ENCODE results near the gene RHBDF1.

Gene RHBDF1

DNA sequence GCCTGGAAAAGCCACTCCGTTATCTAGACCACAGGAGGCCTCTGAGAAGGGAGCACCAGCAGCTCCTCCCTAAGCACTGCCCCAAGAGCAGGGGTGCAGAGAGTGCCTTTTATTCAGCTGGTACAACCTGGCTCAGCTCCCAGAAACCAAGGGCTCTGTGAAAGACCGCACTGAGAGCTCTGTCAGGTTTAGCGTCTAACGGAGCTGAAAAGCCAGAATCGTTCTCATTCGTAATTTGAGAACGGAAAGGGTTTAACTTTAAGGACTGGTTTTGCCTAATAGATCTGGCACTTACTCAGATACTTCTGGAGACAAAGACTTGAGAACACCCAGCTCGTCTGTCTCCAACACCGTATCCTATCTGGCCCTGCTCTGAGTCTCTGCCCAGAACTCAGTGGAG lies 19.1 kb upstream of the RHBDF1 start:
- no peak for DNase-seq

GRCh38 chr16:89391-90302 lies 17.2 kb upstream of the RHBDF1 start:
- no peak for DNase-seq

DNA sequence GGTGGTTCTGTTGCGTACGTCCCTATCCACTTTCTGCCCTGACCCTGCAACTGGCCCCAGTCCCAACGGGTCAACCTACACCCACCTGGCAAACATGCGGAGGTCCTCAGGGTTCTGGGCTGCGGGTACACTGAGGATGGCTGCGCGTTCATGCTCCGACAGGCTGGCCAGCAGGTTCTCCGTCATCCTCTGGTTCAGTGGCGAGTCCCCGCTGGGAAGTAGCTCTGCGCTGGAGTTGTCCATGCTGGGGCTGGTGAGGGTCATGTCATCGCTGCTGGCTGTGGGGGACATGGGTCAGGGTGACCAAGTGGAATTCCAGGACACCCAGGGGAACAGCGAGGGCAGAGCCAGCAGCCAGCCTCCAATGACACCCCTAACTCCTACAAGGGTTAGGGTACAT lies 16.2 kb upstream of the RHBDF1 start:
- DNase-seq, result no peak

DNA sequence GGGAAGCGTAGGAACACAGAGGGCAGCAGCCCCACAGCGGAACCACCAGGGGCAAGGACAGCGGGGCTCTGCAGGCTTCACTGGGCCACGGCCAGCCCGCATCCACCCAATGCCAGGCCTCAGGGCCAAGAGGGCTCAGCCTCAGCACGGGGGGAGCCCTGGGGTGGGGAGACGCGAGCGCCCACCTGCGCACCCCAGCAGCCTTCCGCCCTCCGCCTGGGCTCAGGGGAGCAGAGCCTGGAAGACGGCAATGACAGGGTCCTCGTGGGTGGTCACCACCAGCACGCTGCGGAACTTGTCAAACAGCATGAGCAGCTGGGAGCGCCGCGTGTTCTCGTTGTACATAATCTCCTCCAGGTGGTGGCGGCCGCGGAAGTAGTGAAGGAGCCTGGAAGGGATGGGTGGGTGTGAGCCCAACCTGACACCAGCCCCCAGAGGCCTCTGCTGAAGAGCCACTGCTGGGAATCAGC lies 14.1 kb upstream of the RHBDF1 start:
- DNase-seq, result no peak

GRCh38 chr16:85865-86264 lies 13.4 kb upstream of the RHBDF1 start:
- no peak for DNase-seq

DNA sequence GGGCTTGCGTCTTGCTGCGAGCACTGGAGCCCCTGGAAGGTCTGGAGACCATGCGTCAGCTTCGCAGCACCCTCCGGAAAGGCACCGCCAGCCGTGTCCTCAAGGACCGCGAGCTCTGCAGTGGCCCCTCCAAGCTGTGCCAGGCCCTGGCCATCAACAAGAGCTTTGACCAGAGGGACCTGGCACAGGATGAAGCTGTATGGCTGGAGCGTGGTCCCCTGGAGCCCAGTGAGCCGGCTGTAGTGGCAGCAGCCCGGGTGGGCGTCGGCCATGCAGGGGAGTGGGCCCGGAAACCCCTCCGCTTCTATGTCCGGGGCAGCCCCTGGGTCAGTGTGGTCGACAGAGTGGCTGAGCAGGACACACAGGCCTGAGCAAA lies 13.0 kb upstream of the RHBDF1 start:
- no peak for DNase-seq

DNA sequence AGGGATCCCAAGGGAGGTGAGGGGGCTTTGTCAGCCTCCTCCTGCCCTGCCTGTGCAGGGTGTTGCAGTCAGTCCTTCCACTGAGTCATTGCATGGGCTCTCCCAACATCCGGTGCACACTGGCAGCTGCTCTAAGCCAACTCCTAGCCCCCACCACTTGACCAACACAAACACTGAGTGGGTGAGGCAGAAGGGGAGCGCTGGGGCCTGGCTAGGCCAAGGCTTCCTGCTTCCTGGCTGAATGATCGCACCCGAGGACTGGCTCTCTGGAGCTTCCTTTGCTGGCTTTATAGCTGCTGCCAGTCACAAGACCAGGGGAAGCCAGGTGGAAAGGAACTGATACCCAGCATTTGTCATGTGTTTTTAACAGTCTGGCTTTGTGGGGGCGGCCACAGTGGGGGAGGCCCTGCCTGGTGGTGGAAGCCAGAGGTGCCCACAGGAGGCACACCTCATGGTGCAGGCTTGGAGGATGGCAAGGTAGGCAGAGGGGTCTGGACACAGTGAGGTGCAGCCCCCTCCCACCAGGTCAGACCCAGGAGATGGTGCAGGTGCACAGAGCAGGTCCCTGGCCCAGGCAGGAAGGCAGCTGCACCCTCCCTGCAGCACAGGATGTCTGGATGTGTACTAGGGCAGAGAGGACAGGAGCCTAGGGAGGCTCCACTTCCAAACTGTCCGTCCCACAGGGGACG lies 12.4 kb upstream of the RHBDF1 start:
- DNase-seq, result peak; percentile 89

- DNase-seq, result no peak
These were observed 11.6 kb upstream of the RHBDF1 start for GRCh38 chr16:83781-84615.

- DNase-seq, result no peak
These were observed 10.7 kb upstream of the RHBDF1 start for GRCh38 chr16:83060-83603.

DNA sequence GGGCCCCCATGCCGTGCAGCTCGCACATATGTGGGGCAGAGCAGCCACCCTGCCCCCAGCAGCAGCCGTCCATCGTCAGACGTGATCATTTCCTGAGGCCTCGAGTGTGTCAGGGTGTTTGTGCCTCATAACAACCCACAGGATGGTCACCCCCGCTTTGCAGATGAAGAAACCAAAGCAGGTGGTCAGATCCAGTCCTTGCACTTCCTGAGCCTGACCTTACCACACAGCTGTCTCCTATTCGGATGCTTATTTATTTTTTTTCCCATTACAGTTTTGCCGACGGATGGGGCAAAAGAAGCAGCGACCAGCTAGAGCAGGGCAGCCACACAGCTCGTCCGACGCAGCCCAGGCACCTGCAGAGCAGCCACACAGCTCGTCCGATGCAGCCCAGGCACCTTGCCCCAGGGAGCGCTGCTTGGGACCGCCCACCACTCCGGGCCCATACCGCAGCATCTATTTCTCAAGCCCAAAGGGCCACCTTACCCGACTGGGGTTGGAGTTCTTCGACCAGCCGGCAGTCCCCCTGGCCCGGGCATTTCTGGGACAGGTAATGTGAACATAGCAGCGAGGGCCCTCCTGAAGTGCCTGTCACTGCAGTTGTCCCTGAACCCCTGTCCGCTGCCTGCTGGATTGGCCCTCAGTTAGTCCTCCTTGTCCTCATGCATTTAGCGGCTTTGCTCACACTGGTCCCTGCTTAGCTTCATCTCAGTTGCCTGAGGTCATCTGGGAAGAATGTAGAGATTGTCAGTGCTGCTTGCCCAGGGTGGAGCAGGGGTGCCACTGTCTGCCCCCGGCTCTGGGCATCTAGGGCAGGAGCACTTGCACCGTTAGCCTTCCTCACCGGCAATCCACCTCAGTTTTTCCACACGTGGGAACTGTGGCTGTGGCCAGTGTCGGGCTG lies 7.0 kb upstream of the RHBDF1 start:
- no peak for DNase-seq

DNA sequence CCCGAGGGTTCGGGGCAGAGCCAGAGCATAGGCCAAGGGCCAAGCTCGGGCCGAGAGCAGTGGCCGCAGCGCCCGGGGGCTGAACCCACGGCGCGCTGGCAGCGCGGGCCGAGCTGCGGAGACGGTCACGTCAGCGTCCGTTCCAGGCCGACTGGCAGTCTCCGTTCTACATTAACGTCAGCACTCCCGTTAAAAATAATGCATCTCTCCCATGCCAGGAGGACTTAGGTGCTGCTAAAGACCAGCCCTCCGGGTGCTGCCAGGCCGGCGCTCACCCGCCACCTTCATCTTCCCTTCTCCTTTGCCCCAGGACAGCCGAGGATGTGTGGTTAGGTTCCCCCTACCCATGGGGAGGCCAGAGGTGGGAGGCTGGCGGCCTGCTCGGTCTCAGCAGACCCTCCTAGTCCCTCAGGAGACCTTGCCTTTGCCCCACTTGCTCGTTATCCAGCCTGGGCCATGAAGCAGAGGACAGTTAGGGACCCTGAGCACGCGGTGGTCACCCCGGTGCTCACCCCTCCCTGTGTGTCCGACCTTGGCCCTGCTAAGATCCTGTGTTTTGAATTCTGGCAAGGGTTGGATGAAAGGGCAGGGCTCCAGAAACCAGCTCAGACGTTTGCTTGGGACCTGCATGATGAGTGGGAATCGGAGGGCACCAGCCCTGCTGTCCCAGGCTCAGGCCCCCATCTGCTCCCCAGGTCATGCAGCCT lies 6.2 kb upstream of the RHBDF1 start:
- no peak for DNase-seq

DNA sequence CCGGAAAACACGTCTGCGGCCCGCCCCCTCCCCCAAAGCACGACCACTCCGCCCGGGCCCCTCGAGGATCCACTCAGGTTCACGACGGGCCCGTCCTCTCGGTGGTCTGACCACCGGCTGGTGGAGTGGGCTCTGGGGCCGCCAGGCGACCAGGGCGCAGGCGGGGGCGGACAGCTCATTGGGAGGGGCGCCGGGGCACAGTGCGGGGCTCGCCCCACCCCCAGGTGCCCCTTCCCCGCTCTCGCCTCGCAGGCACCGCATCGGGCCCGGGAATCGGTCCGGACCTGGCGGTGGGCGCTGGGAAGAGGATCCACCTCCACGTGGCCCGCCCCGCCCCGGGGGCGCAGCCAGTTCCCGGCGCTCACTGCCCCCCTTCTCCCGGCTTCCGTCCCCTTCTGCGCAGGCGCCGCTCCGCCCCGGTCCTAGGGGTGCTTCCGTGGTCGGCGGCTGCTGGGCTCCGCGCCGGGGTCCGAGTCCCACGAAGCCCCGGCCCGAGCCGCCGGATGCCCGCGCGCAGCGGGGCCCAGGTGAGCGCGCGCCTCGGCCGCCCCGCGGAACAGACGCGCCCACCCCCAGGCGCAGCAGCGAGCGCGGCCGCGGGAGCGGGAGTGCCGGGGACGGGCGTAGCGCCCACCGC lies 5.5 kb upstream of the RHBDF1 start, which contains the start of gene MPG:
MPG (plus strand) TSS at position 419 of the 637 bp plus-strand sequence; CDS start at position 504, 85 bp downstream.
- DNase-seq, result peak; percentile 16

- no peak for DNase-seq
These were observed 4.9 kb upstream of the RHBDF1 start for GRCh38 chr16:77273-77806.

GRCh38 chr16:76535-77272 lies 4.3 kb upstream of the RHBDF1 start:
- DNase-seq, result peak; percentile 40

DNA sequence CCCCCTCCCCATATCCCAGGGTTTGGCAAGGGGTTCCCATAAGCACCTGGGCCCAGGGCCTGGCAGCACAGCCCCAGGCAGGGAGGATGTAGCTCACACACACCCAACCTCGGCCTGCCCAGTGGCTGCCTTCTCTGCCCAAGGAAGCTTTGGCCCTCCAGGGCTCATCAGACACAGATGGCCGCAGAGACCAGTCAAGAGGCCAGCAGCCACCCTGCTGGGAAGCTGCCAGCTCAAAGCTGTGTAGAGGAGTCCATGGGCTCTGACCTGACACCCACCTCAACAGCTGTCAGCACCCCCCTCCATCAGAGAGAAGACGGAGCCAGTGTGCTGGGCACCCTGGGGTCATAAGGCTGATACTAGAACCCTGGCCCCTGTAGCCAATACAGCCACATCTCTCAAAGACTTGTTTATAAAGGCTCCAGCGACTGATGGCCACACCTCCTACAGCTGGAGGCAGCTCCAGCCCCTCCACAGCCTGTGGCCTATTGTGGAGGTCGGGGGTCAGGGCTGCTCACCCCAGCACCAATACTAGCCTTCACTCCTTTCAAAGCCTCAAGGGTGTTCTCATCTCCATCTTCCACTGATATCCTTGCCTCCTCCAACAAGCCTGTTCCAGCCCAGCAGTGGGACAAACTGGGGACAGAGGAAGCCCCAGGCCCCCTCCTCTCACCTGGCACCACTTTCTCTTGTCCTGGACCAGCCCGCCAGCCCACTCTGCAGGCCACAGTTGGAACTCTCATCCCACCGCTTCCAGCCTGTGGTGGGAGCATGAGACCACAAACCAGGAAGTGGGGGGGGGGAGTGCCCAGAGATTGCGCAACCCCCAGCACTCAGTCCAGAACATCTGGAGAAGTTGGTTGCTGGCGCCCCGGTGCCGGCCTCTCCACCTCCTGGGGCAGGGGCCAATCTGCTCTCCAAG lies 3.4 kb upstream of the RHBDF1 start:
- no peak for DNase-seq

DNA sequence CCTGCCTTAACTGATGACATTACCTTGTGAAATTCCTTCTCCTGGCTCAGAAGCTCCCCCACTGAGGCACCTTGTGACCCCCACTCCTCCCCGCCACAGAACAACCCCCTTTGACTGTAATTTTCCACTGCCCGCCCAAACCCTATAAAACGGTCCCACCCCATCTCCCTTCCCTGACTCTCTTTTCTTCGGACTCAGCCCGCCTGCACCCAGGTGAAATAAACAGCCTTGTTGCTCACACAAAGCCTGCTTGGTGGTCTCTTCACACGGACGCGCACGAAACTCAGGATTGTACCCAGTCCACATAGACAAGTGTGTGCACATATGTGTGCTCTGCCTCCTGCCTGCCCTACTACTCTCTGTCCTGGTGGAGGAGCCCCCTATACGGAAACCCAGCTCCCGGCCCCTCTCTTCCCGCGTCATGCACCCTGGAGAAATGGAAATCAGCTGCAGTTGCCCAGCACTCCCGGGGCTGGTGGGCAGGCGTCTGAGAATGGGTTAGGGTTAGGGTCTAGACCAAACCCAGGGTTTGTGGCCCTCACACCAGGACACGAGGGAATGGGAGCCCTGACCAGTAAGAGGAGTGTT lies 2.4 kb upstream of the RHBDF1 start:
- DNase-seq, result no peak

GRCh38 chr16:74051-74746 lies 1.8 kb upstream of the RHBDF1 start:
- no peak for DNase-seq

Data from SHP77 treated with DMSO at 0.1 percent for 48 hours (cell line).